ENCODE measurements around the gene SOX21. TPM values are rescaled to one million over a fixed set of nuclear protein-coding genes. Genes with fewer than 3 reads are reported as not detected.

Gene SOX21
- total and polyA plus RNA-seq, 2 of the 8 experiments (the other 6 are each of a cell fraction or from before 2014, with no cell fraction given): 3.9 TPM

- Histone ChIP-seq H3K27ac (ENCODE audit: low read depth, low read length) (no peak overlapping the region), H3K18ac (ENCODE audit: extremely low read depth, low read length) (peak overlapping the region; percentile 53; the same call in 1 of the 2 replicates), H3K79me1 (ENCODE audit: low read depth, low read length) (no peaks in the 10 kb centered on the region), H3K9ac (replicated peaks in 1 of 4; ENCODE audit: extremely low read depth in 1 of 4, low read depth in 3 of 4, low read length in 3 of 4) (peak overlapping the region in 2 of 4 experiments; percentile 39 to 59; a peak in 4 of 7 replicates), H4K91ac (replicated peaks; ENCODE audit: insufficient read length, low read length) (no peak overlapping the region), H3K4me1 (replicated peaks in 1 of 4; ENCODE audit: control insufficient read depth in 3 of 4, insufficient read depth in 4 of 4, low read length in 3 of 4) (peaks cover 2 to 16% (median 5%) of the 10 kb centered on the region in 4 experiments; a peak in 6 of 7 replicates), H3K36me3 (ENCODE audit: control insufficient read depth in 2 of 4, insufficient read depth in 4 of 4, low read length in 3 of 4) (peaks cover 0 to 25% (median 0%) of the 10 kb centered on the region in 4 experiments; a peak in 2 of 8 replicates), H3K56ac (replicated peaks; ENCODE audit: insufficient read length, low read depth, low read length) (no peak overlapping the region), H3K9me3 (ENCODE audit: insufficient read depth in 2 of 2, low read depth in 1 of 2, low read length in 1 of 2) (no peaks in the 10 kb centered on the region; a peak in 1 of 4 replicates), H4K8ac (ENCODE audit: extremely low read depth, insufficient read depth, low read length) (no peak overlapping the region), H3K23ac (ENCODE audit: insufficient read length) (no peak overlapping the region), H2AK5ac (ENCODE audit: low read depth, low read length) (no peak overlapping the region), H2BK15ac (ENCODE audit: low read length) (no peak overlapping the region), H3K27me3 (replicated peaks in 1 of 4; ENCODE audit: control insufficient read depth in 3 of 4, extremely low read depth in 1 of 4, insufficient read depth in 3 of 4, low read length in 3 of 4) (peaks cover 0 to 39% (median 30%) of the 10 kb centered on the region in 4 experiments; a peak in 6 of 7 replicates), H2BK12ac (ENCODE audit: low read depth, low read length) (no peak overlapping the region), H3K14ac (ENCODE audit: insufficient read length) (no peak overlapping the region), H2BK5ac (ENCODE audit: low read depth, low read length) (no peak overlapping the region), H3K79me2 (ENCODE audit: control insufficient read depth in 1 of 2, insufficient read depth in 2 of 2, low read length in 2 of 2) (peaks cover 0 to 5% of the 10 kb centered on the region in 2 experiments; a peak in 2 of 4 replicates), H3K4me2 (ENCODE audit: insufficient read depth in 1 of 2, low read depth in 2 of 2, low read length in 2 of 2) (peak overlapping the region; percentile 88 to 99), H4K20me1 (replicated peaks in 1 of 2; ENCODE audit: control insufficient read depth in 1 of 2, insufficient read depth in 2 of 2, low read length in 2 of 2) (no peaks in the 10 kb centered on the region), H3K4ac (replicated peaks; ENCODE audit: insufficient read length, low read depth, low read length) (no peak overlapping the region), H2BK20ac (ENCODE audit: low read length) (no peak overlapping the region), H3K23me2 (ENCODE audit: low read depth, low read length) (peaks cover 30% of the 10 kb centered on the region), H2BK120ac (replicated peaks; ENCODE audit: low read depth, low read length) (no peak overlapping the region), H4K5ac (ENCODE audit: insufficient read length, low read depth, low read length) (no peak overlapping the region), H3K4me3 (ENCODE audit: extremely low read depth in 1 of 4, insufficient read depth in 2 of 4, low read depth in 3 of 4, low read length in 4 of 4) (peak overlapping the region; percentile 67 to 86 (median 70)), H2AFZ (ENCODE audit: low read length) (no peak overlapping the region)
- POLR2A ChIA-PET (ENCODE audit: partially characterized antibody): interaction anchor here (0.9 to 1.2 kb wide), 4 partner anchors 11 to 255 kb away, joined by 3 read pairs; no protein-coding TSS in a partner anchor
- peak in 1 of 2 experiments; percentile 76 for DNase-seq (ENCODE audit: low read depth in 1 of 2, low spot score in 2 of 2)
- WGBS, 2 experiments (ENCODE audit: extremely low coverage in 1 of 2, insufficient coverage in 1 of 2, insufficient read length in 1 of 2, insufficient replicate concordance in 2 of 2, low coverage in 1 of 2, low lambda C conversion rate in 2 of 2, missing lambda C conversion rate in 1 of 2): 1% methylated on average over 45 of the region's 79 CpGs; no CpG with 5 or more reads in 1 of the 2 experiments
- CTCF ChIA-PET (ENCODE audit: partially characterized antibody): interaction anchor here (0.9 to 1.2 kb wide), 4 partner anchors 11 to 62 kb away, joined by 3 to 5 read pairs (median 4); no protein-coding TSS in a partner anchor
- FAIRE-seq: no peak
- TF ChIP-seq CTBP2 (IDR thresholded peaks at IDR 0.05; ENCODE audit: borderline replicate concordance, insufficient read depth, insufficient read length, low read length) (no peak), CBX5 (IDR thresholded peaks at IDR 0.05; ENCODE audit: low read depth, low read length) (no peak), TCF12 (IDR thresholded peaks at IDR 0.05; ENCODE audit: low read depth, low read length) (no peak), POLR2A (IDR thresholded peaks at IDR 0.05; ENCODE audit: control extremely low read depth in 1 of 2, low read depth in 2 of 2, low read length in 2 of 2) (no peak), YY1 (IDR thresholded peaks at IDR 0.05; ENCODE audit: low read depth, low read length) (no peak), BACH1 (IDR thresholded peaks at IDR 0.05; ENCODE audit: low read length) (no peak), MAX (IDR thresholded peaks at IDR 0.05) (no peak; the same call in 1 of the 2 replicates), RBBP5 (IDR thresholded peaks at IDR 0.05; ENCODE audit: borderline replicate concordance, low read depth, low read length) (peak; percentile 47; the same call in 1 of the 2 replicates), CHD1 (IDR thresholded peaks at IDR 0.05; ENCODE audit: low read depth, low read length) (no peak)
- TF ChIP-seq, protein P1, sequence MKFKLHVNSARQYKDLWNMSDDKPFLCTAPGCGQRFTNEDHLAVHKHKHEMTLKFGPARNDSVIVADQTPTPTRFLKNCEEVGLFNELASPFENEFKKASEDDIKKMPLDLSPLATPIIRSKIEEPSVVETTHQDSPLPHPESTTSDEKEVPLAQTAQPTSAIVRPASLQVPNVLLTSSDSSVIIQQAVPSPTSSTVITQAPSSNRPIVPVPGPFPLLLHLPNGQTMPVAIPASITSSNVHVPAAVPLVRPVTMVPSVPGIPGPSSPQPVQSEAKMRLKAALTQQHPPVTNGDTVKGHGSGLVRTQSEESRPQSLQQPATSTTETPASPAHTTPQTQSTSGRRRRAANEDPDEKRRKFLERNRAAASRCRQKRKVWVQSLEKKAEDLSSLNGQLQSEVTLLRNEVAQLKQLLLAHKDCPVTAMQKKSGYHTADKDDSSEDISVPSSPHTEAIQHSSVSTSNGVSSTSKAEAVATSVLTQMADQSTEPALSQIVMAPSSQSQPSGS (IDR thresholded peaks at IDR 0.05; ENCODE audit: low read length): no peak
Measured at GRCh38 chr13:94712812-94713560, 641 bp upstream of the SOX21 start.
